DOHH2 (cell line): ENCODE data around the gene ARRDC3.

Experiments used
- H3F3A ChIP-seq: fragments of 200-600 bp; sonication (generic), shearing (Covaris generic); 2 replicates; pipeline ENCODE4 v1.6.0; 2016; ENCODE audit warnings: antibody characterized with exemption, mild to moderate bottlenecking; ENCODE audit not compliant: control insufficient read depth, insufficient read depth
- H3K27ac ChIP-seq: fragments of 200-600 bp; sonication (generic); 2 replicates; pipeline ENCODE4 v1.5.1; 2014; ENCODE audit warnings: low read depth, mild to moderate bottlenecking, low read length, moderate library complexity
- H3K27me3 ChIP-seq: fragments of 200-600 bp; sonication (generic); 2 replicates; pipeline ENCODE4 v1.6.1; 2014; ENCODE audit warnings: mild to moderate bottlenecking, low read length, mixed read lengths; ENCODE audit not compliant: control insufficient read depth
- H3K36me3 ChIP-seq: fragments of 200-600 bp; sonication (generic); 2 replicates; pipeline ENCODE4 v1.6.1; 2014; ENCODE audit warnings: mild to moderate bottlenecking, low read length, moderate library complexity, mixed read lengths; ENCODE audit not compliant: control insufficient read depth
- H3K4me1 ChIP-seq: fragments of 200-600 bp; sonication (generic); 2 replicates; pipeline ENCODE4 v1.6.1; 2014; ENCODE audit warnings: mild to moderate bottlenecking, low read length, mixed read lengths; ENCODE audit not compliant: control insufficient read depth
- H3K4me2 ChIP-seq: fragments of 200-600 bp; sonication (generic); 2 replicates; pipeline ENCODE4 v1.6.0; 2014; ENCODE audit warnings: mild to moderate bottlenecking, low read length, moderate library complexity
- H3K4me3 ChIP-seq: fragments of 200-600 bp; sonication (generic); 2 replicates; pipeline ENCODE4 v1.5.1; 2014; ENCODE audit warnings: mild to moderate bottlenecking, low read length, mixed read lengths
- H3K79me2 ChIP-seq: fragments of 200-600 bp; sonication (generic); 2 replicates; pipeline ENCODE4 v1.6.1; 2014; ENCODE audit warnings: mild to moderate bottlenecking, low read length, mixed read lengths; ENCODE audit not compliant: control insufficient read depth
- H3K9me2 ChIP-seq: fragments of 200-600 bp; sonication (generic); replicated peaks from 2 replicates; pipeline ENCODE4 v1.6.1; 2014; ENCODE audit warnings: mild to moderate bottlenecking, low read length, mixed read lengths; ENCODE audit not compliant: control insufficient read depth
- H3K9me3 ChIP-seq: fragments of 200-600 bp; sonication (generic); 2 replicates; pipeline ENCODE4 v1.6.1; 2014; ENCODE audit warnings: antibody characterized with exemption, low read length, mixed read lengths; ENCODE audit not compliant: control insufficient read depth, insufficient read depth
- H4K20me1 ChIP-seq: fragments of 200-600 bp; sonication (generic); 2 replicates; pipeline ENCODE4 v1.6.0; 2014; ENCODE audit warnings: low read depth, mild to moderate bottlenecking, antibody characterized with exemption, low read length, moderate library complexity; ENCODE audit not compliant: control insufficient read depth, insufficient read depth
- CTCF ChIP-seq: fragments of 200-600 bp; sonication (generic); IDR thresholded peaks from one replicate; pipeline ENCODE4 v1.5.1; 2014; ENCODE audit warnings: antibody characterized with exemption, mild to moderate bottlenecking, low read depth, low read length; ENCODE audit not compliant: poor library complexity, severe bottlenecking
- EZH2phosphoT487 ChIP-seq: fragments of 200-600 bp; sonication (generic); IDR thresholded peaks from 2 replicates; pipeline ENCODE4 v1.6.1; 2017; ENCODE audit warnings: borderline replicate concordance, mild to moderate bottlenecking, antibody characterized with exemption, low read length, moderate library complexity, mixed read lengths

The ARRDC3 gene

GRCh38 chr5:91341154-91341553 is 42.0 kb downstream of the ARRDC3 start:
- Histone ChIP-seq H3K4me3 (no peak overlapping the region), H3F3A (no peaks in the 10 kb centered on the region), H3K36me3 (no peaks in the 10 kb centered on the region), H3K27ac (no peak overlapping the region), H3K79me2 (no peaks in the 10 kb centered on the region), H3K9me3 (no peaks in the 10 kb centered on the region), H4K20me1 (no peaks in the 10 kb centered on the region), H3K27me3 (no peaks in the 10 kb centered on the region), H3K4me1 (no peaks in the 10 kb centered on the region), H3K9me2 (no peaks in the 10 kb centered on the region), H3K4me2 (no peak overlapping the region)
- TF ChIP-seq EZH2phosphoT487 = no peak
- no peak for TF ChIP-seq CTCF

- no peak for TF ChIP-seq CTCF
- no peak for TF ChIP-seq EZH2phosphoT487
- H3K36me3 ChIP-seq = no peaks in the 10 kb centered on the region
- H3K4me1 ChIP-seq = no peaks in the 10 kb centered on the region
- no peaks in the 10 kb centered on the region for H3K27me3 ChIP-seq
- no peaks in the 10 kb centered on the region for H3F3A ChIP-seq
- no peak overlapping the region for H3K4me3 ChIP-seq
- H4K20me1 ChIP-seq = no peaks in the 10 kb centered on the region
- no peaks in the 10 kb centered on the region for H3K9me3 ChIP-seq
- H3K4me2 ChIP-seq = no peak overlapping the region
- H3K27ac ChIP-seq = no peak overlapping the region
- H3K79me2 ChIP-seq = no peaks in the 10 kb centered on the region
- no peaks in the 10 kb centered on the region for H3K9me2 ChIP-seq
These were observed 42.6 kb downstream of the ARRDC3 start for GRCh38 chr5:91340532-91340931.

GRCh38 chr5:91339063-91339705 is 43.9 kb downstream of the ARRDC3 start:
- no peaks in the 10 kb centered on the region for H3K4me1 ChIP-seq
- H3K9me3 ChIP-seq = no peaks in the 10 kb centered on the region
- H3K4me3 ChIP-seq = no peak overlapping the region
- H3F3A ChIP-seq = no peaks in the 10 kb centered on the region
- no peaks in the 10 kb centered on the region for H3K79me2 ChIP-seq
- no peak for TF ChIP-seq EZH2phosphoT487
- no peak for TF ChIP-seq CTCF
- H3K36me3 ChIP-seq = no peaks in the 10 kb centered on the region
- no peaks in the 10 kb centered on the region for H3K27me3 ChIP-seq
- H3K4me2 ChIP-seq = no peak overlapping the region
- H4K20me1 ChIP-seq = no peaks in the 10 kb centered on the region
- H3K9me2 ChIP-seq = no peaks in the 10 kb centered on the region
- no peak overlapping the region for H3K27ac ChIP-seq
